ENCODE measurements around the gene ZC2HC1C. TPM values are rescaled to one million over a fixed set of nuclear protein-coding genes. Genes with fewer than 3 reads are reported as not detected.

The ZC2HC1C gene
- total and polyA plus RNA-seq, 9 of the 15 experiments (the other 6 are each of a cell fraction or from before 2014, with no cell fraction given) = 6.3 to 9.2 (median 7.7) TPM

GRCh38 chr14:75127903-75128595, 58.6 kb downstream of the ZC2HC1C start:
- peaks cover 34% of the 10 kb centered on the region for H3K79me2 ChIP-seq (ENCODE audit: control insufficient read depth, insufficient read depth, low read length)
- in situ Hi-C loops (cut with MboI) (loop anchor here (25.0 kb wide), 1 partner anchor 534 kb away; the partner anchor contains the start of genes ERG28 and TTLL5), intact Hi-C loops (cut with micrococcal nuclease) (loop anchor here (5.0 kb wide), 1 partner anchor 359 kb away; no protein-coding TSS in a partner anchor)
- H3K4me3 ChIP-seq = peak overlapping the region; percentile 73
- FAIRE-seq (no peak), ATAC-seq (no peak), DNase-seq (ENCODE audit: extremely low read depth in 1 of 4, low spot score in 3 of 4) (no peak)
- peaks cover 16% of the 10 kb centered on the region; the same call in 2 of the 3 replicates for H3K36me3 ChIP-seq (ENCODE audit: control insufficient read depth, insufficient read depth, low read length)
- BruUV-seq (replicated peaks) = no TSS peak
- no peak overlapping the region for H2AFZ ChIP-seq (ENCODE audit: low read depth, low read length)
- no peaks in the 10 kb centered on the region for H3K27me3 ChIP-seq (ENCODE audit: control insufficient read depth in 2 of 2, insufficient read depth in 2 of 2, low read length in 2 of 2)
- H3K27ac ChIP-seq (ENCODE audit: extremely low read depth, low read depth, low read length) = peak overlapping the region; percentile 98
- H3K9me1 ChIP-seq (ENCODE audit: control insufficient read depth, insufficient read depth, low read length) = no peaks in the 10 kb centered on the region
- ChIA-PET POLR2A (interaction anchor here (0.6 to 1.2 kb wide), 2 partner anchors 98 to 176 kb away, joined by 3 to 4 read pairs; no protein-coding TSS in a partner anchor), CTCF (ENCODE audit: low intra/inter-chr PET ratio) (no interaction called here)
- peaks cover 11 to 14% of the 10 kb centered on the region in 2 experiments for H3K4me1 ChIP-seq (replicated peaks in 1 of 2; ENCODE audit: control insufficient read depth in 2 of 2, insufficient read depth in 2 of 2, low read length in 2 of 2)
- H3K9me3 ChIP-seq (replicated peaks; ENCODE audit: control insufficient read depth, insufficient read depth, low read depth, low read length) = no peaks in the 10 kb centered on the region
- H3K4me2 ChIP-seq (ENCODE audit: insufficient read depth, low read length) = peak overlapping the region; percentile 98
- WGBS (ENCODE audit: insufficient coverage, low coverage, missing lambda C conversion rate) = 72% methylated on average over 9 of the region's 10 CpGs
- H4K20me1 ChIP-seq (replicated peaks; ENCODE audit: control insufficient read depth, insufficient read depth, low read length) = no peaks in the 10 kb centered on the region
- H3K9ac ChIP-seq (ENCODE audit: insufficient read depth in 1 of 2, low read depth in 2 of 2, low read length in 2 of 2) = peak overlapping the region; percentile 93 to 96; a peak in 3 of 4 replicates
- TF ChIP-seq MGA (IDR thresholded peaks at IDR 0.05) (0 out of 2 replicates have a peak, but pooled peaks have one; percentile 30), NFIX (CRISPR knock-in tag; IDR thresholded peaks at IDR 0.05; ENCODE audit: low read depth) (no peak), ESRRA (IDR thresholded peaks at IDR 0.05; ENCODE audit: borderline replicate concordance, low read depth) (peak; percentile 89), ZNF592 (IDR thresholded peaks at IDR 0.05) (no peak)

Measured in K562 (cell line).